GM18907 (cell line): ENCODE results near the gene ANKIB1.
"Not testable (repeated sequence)": the region's sequence is repeated elsewhere in the genome, so short reads cannot be mapped to it uniquely, and the experiment has no call there.

ENCODE experiments used
- ATAC-seq: cut with Tn5 transposase; IDR thresholded peaks from one replicate; pipeline ENCODE4 v1.9.1; 2021; ENCODE audit warnings: mild to moderate bottlenecking, moderate library complexity; ENCODE audit not compliant: unreplicated experiment

ANKIB1 gene

GRCh38 chr7:92442720-92443119, 196.9 kb downstream of the ANKIB1 start:
- not testable (repeated sequence) for ATAC-seq

DNA sequence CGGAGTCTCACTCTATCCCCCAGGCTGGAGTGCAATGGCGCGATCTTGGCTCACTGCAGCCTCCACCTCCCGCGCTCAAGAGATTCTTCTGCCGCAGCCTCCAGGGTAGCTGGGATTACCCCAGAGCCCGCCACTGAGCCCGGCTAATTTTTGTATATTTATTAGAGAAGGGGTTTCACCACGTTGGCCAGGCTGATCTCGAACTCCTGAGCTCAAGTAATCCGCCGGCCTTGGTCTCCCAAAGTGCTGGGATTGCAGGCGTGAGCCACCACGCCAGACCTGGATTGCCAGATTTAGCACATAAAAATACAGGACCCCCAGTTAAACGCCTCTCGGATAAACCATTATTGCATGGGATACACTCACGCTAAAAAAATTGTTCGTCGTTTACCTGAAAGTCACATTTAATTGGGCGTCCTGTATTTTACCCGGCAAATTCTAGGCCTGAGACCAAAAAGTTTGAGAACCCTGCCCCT, 201.1 kb downstream of the ANKIB1 start:
- no peak for ATAC-seq

DNA sequence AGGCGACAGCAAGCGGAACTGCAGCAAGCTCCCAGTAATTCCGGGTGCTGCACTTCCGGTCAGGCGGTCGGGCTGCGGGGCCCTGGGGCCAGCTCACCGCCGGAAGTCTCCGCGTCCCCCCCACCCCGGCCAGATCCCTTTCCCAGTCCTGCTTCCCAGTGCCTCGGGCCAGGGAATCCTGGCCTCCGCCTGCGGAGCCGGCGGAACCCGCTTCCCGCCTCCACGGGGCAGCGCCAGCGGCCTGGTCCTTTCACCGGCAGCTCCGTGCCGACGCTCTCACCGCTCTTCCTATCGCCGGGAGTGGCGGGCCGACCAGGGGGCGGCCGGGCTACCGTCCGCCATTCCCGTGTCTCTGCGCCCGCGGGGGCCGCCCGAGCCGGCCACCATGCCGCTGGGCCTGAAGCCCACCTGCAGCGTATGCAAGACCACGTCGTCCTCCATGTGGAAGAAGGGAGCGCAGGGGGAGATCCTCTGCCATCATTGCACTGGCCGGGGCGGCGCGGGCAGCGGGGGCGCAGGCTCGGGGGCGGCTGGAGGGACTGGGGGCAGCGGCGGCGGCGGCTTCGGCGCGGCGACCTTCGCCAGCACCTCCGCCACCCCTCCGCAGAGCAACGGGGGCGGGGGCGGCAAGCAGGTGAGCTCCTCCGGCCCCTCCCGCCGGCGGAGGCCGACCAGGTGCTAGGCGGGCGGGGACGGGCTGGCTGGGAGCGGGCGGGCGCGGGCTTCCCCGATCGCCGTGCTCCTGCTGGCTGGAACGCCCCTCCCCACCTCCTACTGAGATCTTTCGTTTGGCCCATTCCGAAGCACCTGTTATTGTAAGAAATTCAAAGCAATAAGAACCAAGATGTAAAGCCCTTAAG, 201.8 kb downstream of the ANKIB1 start, which contains the start of gene GATAD1:
Gene GATAD1, plus strand, starts transcription at position 138 of the 860 bp plus-strand sequence. Its CDS starts 248 bp downstream, at position 386.
- peak; percentile 92 for ATAC-seq

DNA sequence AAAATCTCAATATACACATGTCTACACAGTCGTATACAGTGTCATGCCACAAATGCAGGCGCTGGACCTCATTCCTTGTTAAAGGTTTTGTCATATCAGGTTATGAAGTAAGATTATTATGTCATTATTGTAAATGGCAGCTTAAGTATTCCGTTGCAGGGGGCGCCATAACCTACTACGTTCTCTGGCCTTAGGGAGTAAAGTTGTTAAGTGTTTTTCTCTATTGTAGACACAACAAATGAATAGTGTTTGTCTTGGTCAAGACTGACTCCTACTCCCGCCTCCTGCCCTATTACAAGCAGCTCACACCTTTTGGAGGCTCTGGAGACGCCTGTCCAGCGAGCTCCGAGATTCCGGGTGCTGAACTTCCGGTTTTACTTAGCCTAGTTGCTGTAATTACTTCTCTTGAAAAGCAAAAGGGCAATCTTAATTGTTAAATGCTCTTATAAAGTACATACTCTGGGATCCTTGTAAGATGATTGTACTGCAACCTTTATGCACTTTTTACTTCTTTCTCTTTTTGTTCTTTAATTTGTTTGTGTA, 202.5 kb downstream of the ANKIB1 start:
- peak; percentile 51 for ATAC-seq
